GM18508 (cell line): Measurements from ENCODE around the gene TLR9.
"Not testable (repeated sequence)": the region's sequence is repeated elsewhere in the genome, so short reads cannot be mapped to it uniquely, and the experiment has no call there.

Experiments
- ATAC-seq: cut with Tn5 transposase; IDR thresholded peaks from one replicate; pipeline ENCODE4 v1.9.1; 2021; ENCODE audit warnings: moderate number of reproducible peaks; ENCODE audit not compliant: insufficient read depth, unreplicated experiment

Gene TLR9, protein sequence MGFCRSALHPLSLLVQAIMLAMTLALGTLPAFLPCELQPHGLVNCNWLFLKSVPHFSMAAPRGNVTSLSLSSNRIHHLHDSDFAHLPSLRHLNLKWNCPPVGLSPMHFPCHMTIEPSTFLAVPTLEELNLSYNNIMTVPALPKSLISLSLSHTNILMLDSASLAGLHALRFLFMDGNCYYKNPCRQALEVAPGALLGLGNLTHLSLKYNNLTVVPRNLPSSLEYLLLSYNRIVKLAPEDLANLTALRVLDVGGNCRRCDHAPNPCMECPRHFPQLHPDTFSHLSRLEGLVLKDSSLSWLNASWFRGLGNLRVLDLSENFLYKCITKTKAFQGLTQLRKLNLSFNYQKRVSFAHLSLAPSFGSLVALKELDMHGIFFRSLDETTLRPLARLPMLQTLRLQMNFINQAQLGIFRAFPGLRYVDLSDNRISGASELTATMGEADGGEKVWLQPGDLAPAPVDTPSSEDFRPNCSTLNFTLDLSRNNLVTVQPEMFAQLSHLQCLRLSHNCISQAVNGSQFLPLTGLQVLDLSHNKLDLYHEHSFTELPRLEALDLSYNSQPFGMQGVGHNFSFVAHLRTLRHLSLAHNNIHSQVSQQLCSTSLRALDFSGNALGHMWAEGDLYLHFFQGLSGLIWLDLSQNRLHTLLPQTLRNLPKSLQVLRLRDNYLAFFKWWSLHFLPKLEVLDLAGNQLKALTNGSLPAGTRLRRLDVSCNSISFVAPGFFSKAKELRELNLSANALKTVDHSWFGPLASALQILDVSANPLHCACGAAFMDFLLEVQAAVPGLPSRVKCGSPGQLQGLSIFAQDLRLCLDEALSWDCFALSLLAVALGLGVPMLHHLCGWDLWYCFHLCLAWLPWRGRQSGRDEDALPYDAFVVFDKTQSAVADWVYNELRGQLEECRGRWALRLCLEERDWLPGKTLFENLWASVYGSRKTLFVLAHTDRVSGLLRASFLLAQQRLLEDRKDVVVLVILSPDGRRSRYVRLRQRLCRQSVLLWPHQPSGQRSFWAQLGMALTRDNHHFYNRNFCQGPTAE

GRCh38 chr3:52225452-52226228 lies at the start of gene TLR9:
TLR9 (minus strand) TSS chr3:52225645; CDS start chr3:52225529, 116 bp downstream.
- ATAC-seq, result peak; percentile 54

DNA sequence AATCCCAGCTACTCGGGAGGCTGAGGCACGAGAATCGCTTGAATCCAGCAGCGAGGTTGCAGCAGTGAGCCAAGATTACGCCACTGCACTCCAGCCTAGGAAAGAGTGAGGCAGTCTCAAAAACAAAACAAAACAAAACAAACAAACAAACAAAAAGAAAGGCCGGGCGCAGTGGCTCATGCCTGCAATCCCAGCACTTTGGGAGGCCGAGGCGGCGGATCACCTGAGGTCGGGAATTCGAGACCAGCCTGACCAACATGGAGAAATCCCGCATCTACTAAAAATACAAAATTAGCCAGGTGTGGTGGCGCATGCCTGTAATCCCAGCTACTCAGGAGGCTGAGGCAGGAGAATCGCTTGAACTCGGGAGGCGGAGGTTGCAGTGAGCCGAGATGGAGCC lies 49.3 kb upstream of the TLR9 start:
- not testable (repeated sequence) for ATAC-seq

DNA sequence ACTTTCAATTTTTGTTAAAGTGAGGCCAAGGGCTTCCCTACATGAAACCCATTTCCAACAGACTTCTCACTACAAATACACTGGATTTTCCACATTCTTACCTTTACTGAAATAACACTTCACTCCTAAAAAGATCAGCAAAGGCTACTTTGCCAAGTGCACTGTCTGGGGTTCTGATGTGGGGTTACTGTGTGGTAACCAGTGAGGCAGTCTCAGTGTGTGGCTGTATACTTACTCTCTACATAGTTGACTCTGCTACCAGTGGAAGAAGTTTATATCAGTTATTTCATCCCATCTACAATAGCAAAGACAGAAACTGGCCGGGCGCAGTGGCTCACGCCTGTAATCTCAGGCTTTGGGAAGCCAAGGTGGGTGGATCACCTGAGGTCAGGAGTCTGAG lies 47.4 kb upstream of the TLR9 start:
- ATAC-seq, result no peak

DNA sequence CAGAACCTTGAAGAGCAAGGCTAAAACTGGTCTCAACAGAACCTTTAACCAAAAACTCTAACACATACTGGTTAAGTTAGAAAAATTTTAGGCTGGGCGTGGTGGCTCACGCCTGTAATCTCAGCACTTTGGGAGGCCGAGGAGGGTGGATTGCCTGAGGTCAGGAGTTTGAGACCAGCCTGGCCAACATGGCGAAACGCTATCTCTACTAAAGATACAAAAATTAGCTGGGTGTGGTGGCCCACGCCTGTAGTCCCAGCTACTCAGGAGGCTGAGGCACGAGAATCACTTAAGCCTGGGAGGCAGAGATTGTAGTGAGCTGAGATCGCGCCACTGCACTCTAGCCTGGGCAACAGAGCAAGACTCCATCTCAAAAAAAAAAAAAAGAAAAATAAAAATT lies 46.7 kb upstream of the TLR9 start:
- not testable (repeated sequence) for ATAC-seq

DNA sequence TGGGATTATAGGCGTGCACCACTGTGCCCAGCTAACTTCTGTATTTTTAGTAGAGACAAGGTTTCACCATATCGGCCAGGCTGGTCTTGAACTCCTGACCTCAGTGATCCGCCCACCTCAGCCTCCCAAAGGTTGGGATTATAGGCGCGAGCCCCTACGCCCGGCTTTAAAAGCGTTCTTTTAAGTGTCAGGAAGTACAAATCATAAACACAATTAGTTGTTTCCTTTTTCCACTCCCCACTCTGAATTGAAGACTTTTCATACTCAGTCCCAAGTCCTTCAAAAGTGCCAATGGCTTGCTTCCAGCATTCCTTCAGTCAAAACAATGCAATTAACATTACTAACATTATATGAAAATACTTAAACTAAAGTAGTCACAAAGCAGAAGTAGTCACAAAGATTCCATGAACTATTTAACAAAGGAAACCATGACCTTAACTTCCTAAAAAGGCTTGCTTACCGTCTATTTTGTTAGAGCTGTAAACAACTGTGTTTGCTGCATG lies 44.9 kb upstream of the TLR9 start:
- no peak for ATAC-seq

DNA sequence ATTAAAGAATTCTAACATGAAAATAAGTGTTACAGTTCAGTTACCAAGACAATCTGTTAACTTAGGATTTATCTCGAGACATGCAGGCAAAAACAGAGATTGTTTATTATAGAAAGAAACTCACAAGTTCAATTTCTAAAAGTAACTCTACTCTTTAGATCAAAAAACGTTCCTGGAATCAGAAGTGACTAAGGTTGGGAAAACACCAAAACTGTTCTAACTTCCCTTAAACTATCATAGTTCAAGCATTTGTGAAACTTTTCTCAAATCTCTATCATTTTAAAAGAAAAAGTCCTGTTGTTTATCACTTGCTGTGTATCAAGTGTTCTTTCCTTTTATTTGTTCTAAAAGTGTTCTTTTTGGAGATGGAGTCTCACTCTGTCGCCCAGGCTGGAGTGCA lies 44.3 kb upstream of the TLR9 start:
- no peak for ATAC-seq

DNA sequence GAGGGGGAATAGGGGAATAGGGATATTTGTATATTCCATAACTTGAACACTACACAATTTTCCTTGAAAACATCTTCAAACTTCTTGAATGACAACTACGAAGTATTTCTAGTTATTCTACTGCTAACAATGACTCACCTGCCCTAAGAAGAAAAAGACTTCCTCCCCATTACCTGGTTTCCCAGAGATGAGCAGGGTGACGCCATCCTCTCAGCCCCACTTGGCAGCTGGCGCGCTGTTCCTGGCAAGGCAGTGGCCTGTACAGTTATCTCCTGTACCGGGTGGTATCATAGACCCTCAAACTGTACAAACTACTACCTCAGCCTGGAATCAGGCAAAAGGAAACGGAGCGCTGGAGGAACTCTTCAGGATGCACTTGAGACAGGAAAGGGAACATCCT lies 42.6 kb upstream of the TLR9 start:
- ATAC-seq, result no peak

GRCh38 chr3:52265387-52265786 lies 39.9 kb upstream of the TLR9 start:
- no peak for ATAC-seq

- no peak for ATAC-seq
Measured at GRCh38 chr3:52262447-52262846, 37.0 kb upstream of the TLR9 start.

- ATAC-seq, result no peak
Measured at GRCh38 chr3:52259448-52259847, 34.0 kb upstream of the TLR9 start.

GRCh38 chr3:52259035-52259434 lies 33.6 kb upstream of the TLR9 start:
- ATAC-seq, result no peak

DNA sequence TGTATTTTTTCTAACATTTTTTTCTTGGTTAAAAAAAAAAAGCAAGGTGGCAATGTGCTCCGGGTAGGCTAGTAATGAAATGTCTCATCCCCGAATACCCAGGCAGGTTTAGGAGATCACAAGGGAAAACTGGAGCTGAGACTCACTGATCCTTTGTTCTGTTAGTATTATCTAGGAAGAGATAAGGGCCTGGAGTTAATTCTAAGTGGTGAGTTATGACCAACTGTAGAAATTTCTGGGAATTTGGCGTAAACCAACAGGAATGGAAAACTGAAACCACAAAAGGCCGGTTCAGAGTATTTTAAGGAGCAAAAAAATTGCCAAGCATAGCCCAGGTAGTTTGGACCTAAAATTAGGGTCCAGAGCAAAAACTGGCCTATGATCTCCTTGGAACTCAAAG lies 32.5 kb upstream of the TLR9 start:
- ATAC-seq, result no peak

GRCh38 chr3:52256622-52257021 lies 31.2 kb upstream of the TLR9 start:
- no peak for ATAC-seq

GRCh38 chr3:52256159-52256558 lies 30.7 kb upstream of the TLR9 start:
- no peak for ATAC-seq

DNA sequence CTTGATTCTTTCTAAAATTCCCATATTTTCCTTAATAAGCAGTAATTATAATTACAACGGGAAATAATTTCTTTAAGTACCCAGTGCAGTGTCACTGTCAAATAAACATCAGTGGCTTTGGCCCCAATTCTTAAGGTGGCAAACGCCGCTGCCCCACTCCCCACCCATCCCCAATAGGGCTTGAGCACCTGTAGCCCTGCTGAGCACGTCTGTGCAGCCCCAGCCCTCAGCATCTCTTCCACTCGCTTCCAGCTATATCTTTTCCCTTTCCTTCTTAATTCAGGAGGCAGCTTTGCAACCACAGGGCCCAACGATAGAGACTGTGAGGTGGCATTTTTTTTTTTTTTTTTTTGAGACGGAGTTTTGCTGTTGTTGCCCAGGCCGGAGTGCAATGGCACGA lies 29.2 kb upstream of the TLR9 start:
- ATAC-seq, result no peak

GRCh38 chr3:52253314-52254304 lies 28.2 kb upstream of the TLR9 start:
- peak; percentile 78 for ATAC-seq

DNA sequence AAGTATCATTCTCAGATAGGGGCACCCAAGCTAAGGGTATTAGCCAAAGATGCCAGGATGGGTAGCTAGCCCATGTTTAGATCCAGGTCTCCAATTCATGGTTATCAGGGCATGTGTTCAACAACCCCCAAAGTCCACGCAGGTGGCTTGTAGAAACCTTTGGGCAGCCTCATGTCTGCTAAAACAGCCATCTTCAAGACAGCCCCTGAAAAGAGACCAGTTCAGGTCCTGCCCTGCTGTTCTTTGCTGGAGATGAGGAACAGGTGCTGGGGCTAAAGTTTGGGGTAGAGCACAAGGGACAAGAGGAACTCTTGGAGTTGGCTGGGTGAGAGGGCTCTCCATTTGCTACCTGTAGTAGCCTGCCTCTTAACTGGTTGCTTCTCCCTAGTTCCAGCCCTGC lies 24.7 kb upstream of the TLR9 start:
- ATAC-seq, result no peak

- no peak for ATAC-seq
Measured at GRCh38 chr3:52249683-52250082, 24.2 kb upstream of the TLR9 start.
